ENCODE measurements around the gene CETN2. TPM values are rescaled to one million over a fixed set of nuclear protein-coding genes. Genes with fewer than 3 reads are reported as not detected.
A peak's percentile ranks its signal among the peaks of the same experiment; 100 is the strongest.

Gene CETN2
- total RNA-seq = 53.1 and 58.2 TPM in 2 replicates
- long read RNA-seq, transcript CETN2-201 (5 exons, 1,454 nt) = major isoform, 35 of 41 reads
- long read RNA-seq, partial matches to known transcripts = 6 of 41 reads
- long read RNA-seq, other reads (novel, unspliced or antisense) = 0 of 41 reads

- Mint-ChIP-seq H3K27ac (peak within 1 kb of the TSS; percentile 95), H3K27me3 (no peaks in the 10 kb centered on the region), H3K36me3 (ENCODE audit: insufficient read depth) (peaks cover 11% of the 10 kb centered on the region), H3K9me3 (ENCODE audit: low read depth) (peaks cover 26% of the 10 kb centered on the region), H3K4me3 (ENCODE audit: low read depth) (peak within 1 kb of the TSS; percentile 95), H3K4me1 (ENCODE audit: low read depth) (peaks cover 16% of the 10 kb centered on the region)
- no peak for TF ChIP-seq CTCF (IDR thresholded peaks at IDR 0.05; ENCODE audit: unreplicated experiment)
- peak; percentile 85 for DNase-seq (ENCODE audit: low spot score, unreplicated experiment)
These were observed at the start of gene CETN2, which contains the start of gene NSDHL for GRCh38 chrX:152830312-152831305. TSS of gene CETN2 (minus strand) at chrX:152830757. CDS start at chrX:152830710, 47 bp downstream. TSS of gene NSDHL (plus strand) at chrX:152831063. CDS start at chrX:152846325, 15,262 bp downstream.

- Mint-ChIP-seq H3K27ac (no peak overlapping the region), H3K27me3 (peaks cover 5% of the 10 kb centered on the region), H3K4me3 (ENCODE audit: low read depth) (no peak overlapping the region), H3K4me1 (ENCODE audit: low read depth) (peaks cover 3% of the 10 kb centered on the region), H3K36me3 (ENCODE audit: insufficient read depth) (peaks cover 2% of the 10 kb centered on the region), H3K9me3 (ENCODE audit: low read depth) (peaks cover 19% of the 10 kb centered on the region)
- no peak for DNase-seq (ENCODE audit: low spot score, unreplicated experiment)
- TF ChIP-seq CTCF (IDR thresholded peaks at IDR 0.05; ENCODE audit: unreplicated experiment) = no peak
These were observed 48.6 kb upstream of the CETN2 start for GRCh38 chrX:152878976-152879755.

- H3K4me3 Mint-ChIP-seq (ENCODE audit: low read depth) = no peak overlapping the region
- peaks cover 3% of the 10 kb centered on the region for H3K27me3 Mint-ChIP-seq
- DNase-seq (ENCODE audit: low spot score, unreplicated experiment) = no peak
- peaks cover 4% of the 10 kb centered on the region for H3K36me3 Mint-ChIP-seq (ENCODE audit: insufficient read depth)
- H3K9me3 Mint-ChIP-seq (ENCODE audit: low read depth) = peaks cover 22% of the 10 kb centered on the region
- no peak for TF ChIP-seq CTCF (IDR thresholded peaks at IDR 0.05; ENCODE audit: unreplicated experiment)
- H3K4me1 Mint-ChIP-seq (ENCODE audit: low read depth) = peaks cover 3% of the 10 kb centered on the region
- H3K27ac Mint-ChIP-seq = no peak overlapping the region
These were observed 46.6 kb upstream of the CETN2 start for GRCh38 chrX:152876931-152877840.

GRCh38 chrX:152873361-152873760 lies 42.8 kb upstream of the CETN2 start:
- TF ChIP-seq CTCF (IDR thresholded peaks at IDR 0.05; ENCODE audit: unreplicated experiment) = no peak
- H3K4me1 Mint-ChIP-seq (ENCODE audit: low read depth) = no peaks in the 10 kb centered on the region
- H3K36me3 Mint-ChIP-seq (ENCODE audit: insufficient read depth) = peaks cover 14% of the 10 kb centered on the region
- peaks cover 18% of the 10 kb centered on the region for H3K9me3 Mint-ChIP-seq (ENCODE audit: low read depth)
- H3K27ac Mint-ChIP-seq = no peak overlapping the region
- no peak for DNase-seq (ENCODE audit: low spot score, unreplicated experiment)
- H3K4me3 Mint-ChIP-seq (ENCODE audit: low read depth) = no peak overlapping the region
- H3K27me3 Mint-ChIP-seq = peaks cover 2% of the 10 kb centered on the region
